Hematopoietic multipotent progenitor cell treated with erythropoietin and hydrocortisone succinate and interleukin-3 and kit ligand, for 6 days (in vitro differentiated cells): ENCODE results near the gene C10orf143.
A peak's percentile ranks its signal among the peaks of the same experiment; 100 is the strongest.
"Not testable (repeated sequence)": the region's sequence is repeated elsewhere in the genome, so short reads cannot be mapped to it uniquely, and the experiment has no call there.

Experiments
- DNase-seq: peaks from one replicate; pipeline ENCODE4 v3.0.0-alpha.2; 2015

Gene C10orf143

GRCh38 chr10:130111113-130111851 lies 652 bp upstream of the C10orf143 start:
- DNase-seq, result peak; percentile 99

- DNase-seq, result peak; percentile 91
Measured at GRCh38 chr10:130109796-130110245, 809 bp downstream of the C10orf143 start.

- peak; percentile 21 for DNase-seq
Measured at GRCh38 chr10:130108934-130109604, 1.6 kb downstream of the C10orf143 start.

- not testable (repeated sequence) for DNase-seq
Measured at GRCh38 chr10:130108146-130108545, 2.5 kb downstream of the C10orf143 start.

- no peak for DNase-seq
Measured at GRCh38 chr10:130105724-130106123, 4.9 kb downstream of the C10orf143 start.

- DNase-seq, result no peak
Measured at GRCh38 chr10:130099344-130099743, 11.3 kb downstream of the C10orf143 start.

- not testable (repeated sequence) for DNase-seq
Measured at GRCh38 chr10:130090565-130090964, 20.1 kb downstream of the C10orf143 start.

- no peak for DNase-seq
Measured at GRCh38 chr10:130080461-130080814, 30.2 kb downstream of the C10orf143 start.

- no peak for DNase-seq
Measured at GRCh38 chr10:130079614-130080460, 30.8 kb downstream of the C10orf143 start.

GRCh38 chr10:130078120-130078519 lies 32.5 kb downstream of the C10orf143 start:
- no peak for DNase-seq

GRCh38 chr10:130076681-130077080 lies 33.9 kb downstream of the C10orf143 start:
- no peak for DNase-seq

GRCh38 chr10:130074639-130075038 lies 36.0 kb downstream of the C10orf143 start:
- no peak for DNase-seq

- no peak for DNase-seq
Measured at GRCh38 chr10:130073912-130074311, 36.7 kb downstream of the C10orf143 start.

- DNase-seq, result no peak
Measured at GRCh38 chr10:130072247-130072646, 38.4 kb downstream of the C10orf143 start.

- DNase-seq, result no peak
Measured at GRCh38 chr10:130067893-130068292, 42.7 kb downstream of the C10orf143 start.

- no peak for DNase-seq
Measured at GRCh38 chr10:130066743-130067142, 43.9 kb downstream of the C10orf143 start.

GRCh38 chr10:130065251-130065650 lies 45.4 kb downstream of the C10orf143 start:
- no peak for DNase-seq

- no peak for DNase-seq
Measured at GRCh38 chr10:130064783-130065182, 45.8 kb downstream of the C10orf143 start.

- no peak for DNase-seq
Measured at GRCh38 chr10:130062976-130063375, 47.7 kb downstream of the C10orf143 start.

GRCh38 chr10:130062201-130062600 lies 48.4 kb downstream of the C10orf143 start:
- no peak for DNase-seq

- no peak for DNase-seq
Measured at GRCh38 chr10:130061760-130062159, 48.9 kb downstream of the C10orf143 start.

- DNase-seq, result no peak
Measured at GRCh38 chr10:130054021-130054420, 56.6 kb downstream of the C10orf143 start.

- DNase-seq, result no peak
Measured at GRCh38 chr10:130053561-130053960, 57.1 kb downstream of the C10orf143 start.
